ENCODE results near the gene SPC25.
A peak's percentile ranks its signal among the peaks of the same experiment; 100 is the strongest.

SPC25 gene

DNA sequence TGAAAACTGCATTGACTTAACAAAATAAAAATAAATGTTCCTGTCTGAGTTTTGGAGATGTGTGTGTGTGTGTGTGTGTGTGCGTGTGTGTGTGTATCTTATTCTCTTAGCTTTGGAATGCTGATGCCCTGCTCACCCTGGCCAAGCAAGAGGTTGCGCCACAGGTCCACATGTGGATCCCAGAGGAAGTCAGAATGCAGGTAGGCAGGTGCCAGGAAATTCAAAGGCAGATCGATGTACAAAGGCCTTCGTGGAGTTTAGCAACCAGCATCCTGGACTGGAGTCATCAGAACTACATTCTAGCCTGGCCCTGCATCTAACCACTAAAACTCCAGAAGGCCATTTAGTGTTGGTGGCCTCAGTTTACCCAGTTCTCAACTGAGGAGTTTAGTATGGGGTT lies 23.3 kb upstream of the SPC25 start:
- no peak for TF ChIP-seq CTCF (IDR thresholded peaks at IDR 0.05; ENCODE audit: low read depth, low read length)
- no peak for DNase-seq (ENCODE audit: low read depth in 2 of 2)
- no peak overlapping the region for H3K4me3 ChIP-seq (replicated peaks in 1 of 2; ENCODE audit: low read depth in 2 of 2, low read length in 2 of 2)

DNA sequence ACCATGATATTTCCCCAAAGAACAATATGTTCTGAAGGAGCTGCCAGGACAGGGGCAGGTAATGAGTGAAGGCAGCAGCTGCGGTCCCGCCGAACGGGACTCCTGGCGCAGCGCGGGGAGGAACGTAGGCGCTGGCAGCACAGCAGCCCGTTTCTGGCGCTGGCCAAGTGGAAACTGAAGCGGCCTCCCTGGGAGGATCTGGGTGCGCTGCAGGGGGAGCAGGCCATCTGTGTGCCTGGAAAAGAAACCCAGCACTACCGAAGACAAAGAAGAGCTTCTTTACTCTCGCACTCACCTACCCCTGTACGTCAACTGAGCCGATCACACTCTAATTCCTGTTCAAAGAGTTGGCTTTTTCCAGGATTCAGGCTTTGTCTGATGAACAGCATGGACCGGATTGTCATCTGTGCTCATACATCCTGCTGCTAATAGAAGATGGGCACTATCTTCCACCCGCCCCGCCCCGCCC lies 22.7 kb upstream of the SPC25 start:
- peak overlapping the region; percentile 25 to 27 for H3K4me3 ChIP-seq (replicated peaks in 1 of 2; ENCODE audit: low read depth in 2 of 2, low read length in 2 of 2)
- DNase-seq (ENCODE audit: low read depth in 2 of 2), result peak; percentile 8 to 45
- no peak for TF ChIP-seq CTCF (IDR thresholded peaks at IDR 0.05; ENCODE audit: low read depth, low read length)

GRCh38 chr2:168912466-168912865 lies 22.2 kb upstream of the SPC25 start:
- no peak for DNase-seq (ENCODE audit: low read depth in 2 of 2)
- H3K4me3 ChIP-seq (replicated peaks in 1 of 2; ENCODE audit: low read depth in 2 of 2, low read length in 2 of 2), result no peak overlapping the region
- no peak for TF ChIP-seq CTCF (IDR thresholded peaks at IDR 0.05; ENCODE audit: low read depth, low read length)

DNA sequence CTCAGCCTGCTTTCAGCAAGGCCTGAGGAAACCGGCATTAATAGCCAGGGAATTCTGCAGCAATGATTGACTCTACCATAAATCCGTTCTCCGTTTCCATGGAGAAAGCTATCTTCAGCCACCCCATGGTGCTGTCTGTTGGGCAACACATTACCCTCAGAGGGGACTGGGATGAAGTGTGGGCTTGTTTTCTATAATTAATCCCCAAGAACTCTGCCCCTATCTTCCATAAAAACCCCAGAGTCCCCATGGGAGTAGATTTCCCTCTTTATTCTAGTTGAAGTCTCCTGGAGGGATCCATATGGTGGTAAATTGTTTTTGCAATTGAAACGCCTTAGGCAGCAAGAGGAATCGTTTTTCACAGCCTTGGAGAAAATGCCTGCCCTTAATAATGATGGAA lies 20.1 kb upstream of the SPC25 start:
- TF ChIP-seq CTCF (IDR thresholded peaks at IDR 0.05; ENCODE audit: low read depth, low read length), result no peak
- H3K4me3 ChIP-seq (replicated peaks in 1 of 2; ENCODE audit: low read depth in 2 of 2, low read length in 2 of 2), result no peak overlapping the region
- DNase-seq (ENCODE audit: low read depth in 2 of 2), result no peak

DNA sequence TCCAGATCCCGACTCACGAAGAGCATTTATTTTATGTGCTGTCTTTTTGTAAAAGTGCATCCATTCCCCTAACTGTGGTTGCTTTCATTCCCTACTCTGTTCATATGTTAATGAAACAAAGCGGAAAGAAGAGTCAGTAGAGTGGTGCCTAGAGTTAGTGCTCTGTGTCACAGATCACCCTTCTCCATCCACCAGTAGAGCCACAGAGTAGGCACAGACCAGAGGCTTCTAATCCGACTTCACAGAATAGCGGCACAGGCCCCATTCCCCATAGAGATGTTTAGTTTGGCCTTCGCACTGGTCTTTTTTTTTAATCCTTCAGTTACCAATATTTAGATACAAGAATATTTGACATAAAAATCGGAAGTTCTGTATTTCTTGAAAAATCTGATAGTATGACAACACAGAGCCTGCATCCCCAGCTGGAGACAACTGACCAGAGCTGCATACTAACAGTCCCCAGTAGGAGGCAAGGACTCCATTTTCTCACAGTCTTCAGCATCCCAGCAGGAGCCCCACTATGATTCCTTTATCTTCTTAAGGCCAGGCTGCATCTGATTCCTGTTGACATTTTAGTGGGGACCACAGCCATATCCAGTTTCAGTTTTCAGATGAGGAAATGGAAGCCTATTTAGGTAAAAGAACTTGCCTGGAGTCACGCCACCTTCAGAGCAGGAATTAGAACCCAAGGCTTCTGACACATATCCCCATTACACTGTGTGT lies 17.9 kb upstream of the SPC25 start:
- no peak overlapping the region for H3K4me3 ChIP-seq (replicated peaks in 1 of 2; ENCODE audit: low read depth in 2 of 2, low read length in 2 of 2)
- TF ChIP-seq CTCF (IDR thresholded peaks at IDR 0.05; ENCODE audit: low read depth, low read length), result no peak
- DNase-seq (ENCODE audit: low read depth in 2 of 2), result no peak

DNA sequence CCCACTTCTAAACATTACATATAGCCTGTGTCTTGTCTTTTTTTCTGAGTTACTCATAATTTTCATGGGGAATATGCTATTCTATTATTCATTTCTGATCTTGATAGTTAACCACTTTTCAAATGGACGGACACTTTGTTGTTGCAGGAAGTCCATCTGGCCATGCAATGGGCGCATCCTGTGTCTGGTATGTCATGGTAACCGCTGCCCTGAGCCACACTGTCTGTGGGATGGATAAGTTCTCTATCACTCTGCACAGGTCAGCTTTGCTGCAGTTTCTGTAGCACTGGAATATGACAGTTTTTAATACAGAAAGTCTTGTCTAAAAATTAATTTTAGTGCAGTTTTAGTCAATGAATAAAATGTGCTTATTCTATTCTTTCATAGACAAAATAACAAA lies 14.1 kb upstream of the SPC25 start:
- no peak for TF ChIP-seq CTCF (IDR thresholded peaks at IDR 0.05; ENCODE audit: low read depth, low read length)
- H3K4me3 ChIP-seq (replicated peaks in 1 of 2; ENCODE audit: low read depth in 2 of 2, low read length in 2 of 2), result no peak overlapping the region
- no peak for DNase-seq (ENCODE audit: low read depth in 2 of 2)

DNA sequence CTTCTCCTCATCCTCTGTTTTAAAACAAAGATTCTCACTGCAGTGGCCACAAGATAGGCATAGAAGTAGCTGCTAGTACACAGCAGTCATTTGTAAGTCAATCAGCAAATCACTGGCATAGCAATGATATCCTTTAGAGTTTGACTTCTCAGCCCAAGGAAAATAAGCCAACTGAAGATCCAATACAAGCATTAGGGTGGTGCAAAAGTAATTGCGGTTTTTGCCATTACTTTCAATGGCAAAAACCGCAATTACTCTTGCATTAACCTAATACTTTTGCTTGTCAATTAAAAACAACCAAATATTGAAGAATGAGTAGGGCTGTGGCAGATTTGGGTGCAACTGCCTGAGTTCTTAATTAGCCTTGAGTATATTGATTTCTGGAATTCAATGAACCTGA lies 13.7 kb upstream of the SPC25 start:
- no peak for TF ChIP-seq CTCF (IDR thresholded peaks at IDR 0.05; ENCODE audit: low read depth, low read length)
- H3K4me3 ChIP-seq (replicated peaks in 1 of 2; ENCODE audit: low read depth in 2 of 2, low read length in 2 of 2), result no peak overlapping the region
- no peak for DNase-seq (ENCODE audit: low read depth in 2 of 2)

All from cardiac fibroblast (primary cell).